Stomach smooth muscle (tissue), 2 donors: Measurements from ENCODE around the gene ARHGEF28.

Experiments used
- H3K27ac ChIP-seq: one replicate; pipeline ENCODE4 v1.7.0; 2013; ENCODE audit warnings: mild to moderate bottlenecking, low read length, inconsistent platforms
- H3K27me3 ChIP-seq, 2 donors: one replicate each; pipeline ENCODE4 v1.7.0; 2013; ENCODE audit warnings: low read length in 2 of 2; ENCODE audit not compliant: insufficient read depth in 2 of 2, control insufficient read depth in 1 of 2
- H3K36me3 ChIP-seq, 2 donors: one replicate each; pipeline ENCODE4 v1.7.0; 2013; ENCODE audit warnings: low read length in 2 of 2; ENCODE audit not compliant: control insufficient read depth in 2 of 2, insufficient read depth in 2 of 2
- H3K4me1 ChIP-seq: one replicate; pipeline ENCODE4 v1.7.0; 2013; ENCODE audit warnings: low read length; ENCODE audit not compliant: control insufficient read depth, insufficient read depth
- H3K4me3 ChIP-seq, 2 donors: one replicate each; pipeline ENCODE4 v1.7.0; 2013; ENCODE audit warnings: low read length in 2 of 2
- H3K9ac ChIP-seq, 2 donors: one replicate each; pipeline ENCODE4 v1.7.0; 2013; ENCODE audit warnings: low read length in 2 of 2, mild to moderate bottlenecking in 1 of 2
- H3K9me3 ChIP-seq, 2 donors: one replicate each; pipeline ENCODE4 v1.7.0; 2013; ENCODE audit warnings: low read length in 2 of 2; ENCODE audit not compliant: control insufficient read depth in 2 of 2
- donor health status: healthy.
- donor health status: Pancreatic carcinoma.

Gene ARHGEF28

GRCh38 chr5:73948720-73949119 is 322.7 kb downstream of the ARHGEF28 start:
- Histone ChIP-seq H3K9me3 (peaks cover 0 to 8% of the 10 kb centered on the region in 2 donors), H3K4me1 (peaks cover 3% of the 10 kb centered on the region), H3K27ac (no peak overlapping the region), H3K27me3 (no peaks in the 10 kb centered on the region), H3K9ac (no peak overlapping the region), H3K36me3 (no peaks in the 10 kb centered on the region), H3K4me3 (no peak overlapping the region)

GRCh38 chr5:73950441-73950873 is 324.5 kb downstream of the ARHGEF28 start:
- H3K27me3 ChIP-seq = no peaks in the 10 kb centered on the region
- H3K36me3 ChIP-seq = no peaks in the 10 kb centered on the region
- H3K27ac ChIP-seq = no peak overlapping the region
- peaks cover 3% of the 10 kb centered on the region for H3K4me1 ChIP-seq
- no peak overlapping the region for H3K9ac ChIP-seq
- H3K9me3 ChIP-seq = no peaks in the 10 kb centered on the region
- H3K4me3 ChIP-seq = no peak overlapping the region

GRCh38 chr5:73950912-73951430 is 325.0 kb downstream of the ARHGEF28 start:
- no peaks in the 10 kb centered on the region for H3K9me3 ChIP-seq
- no peak overlapping the region for H3K4me3 ChIP-seq
- no peak overlapping the region for H3K27ac ChIP-seq
- peaks cover 3% of the 10 kb centered on the region for H3K4me1 ChIP-seq
- H3K36me3 ChIP-seq = no peaks in the 10 kb centered on the region
- no peaks in the 10 kb centered on the region for H3K27me3 ChIP-seq
- no peak overlapping the region for H3K9ac ChIP-seq

GRCh38 chr5:73952872-73953271 is 326.9 kb downstream of the ARHGEF28 start:
- Histone ChIP-seq H3K4me1 (peaks cover 3% of the 10 kb centered on the region), H3K36me3 (no peaks in the 10 kb centered on the region), H3K4me3 (no peak overlapping the region), H3K27ac (no peak overlapping the region), H3K9me3 (peaks cover 0 to 3% of the 10 kb centered on the region in 2 donors), H3K9ac (no peak overlapping the region), H3K27me3 (no peaks in the 10 kb centered on the region)

GRCh38 chr5:73954381-73954780 is 328.4 kb downstream of the ARHGEF28 start:
- H3K4me1 ChIP-seq = no peaks in the 10 kb centered on the region
- H3K27ac ChIP-seq = no peak overlapping the region
- no peak overlapping the region for H3K9ac ChIP-seq
- no peaks in the 10 kb centered on the region for H3K36me3 ChIP-seq
- H3K27me3 ChIP-seq = no peaks in the 10 kb centered on the region
- H3K4me3 ChIP-seq = no peak overlapping the region
- peaks cover 0 to 3% of the 10 kb centered on the region in 2 donors for H3K9me3 ChIP-seq

GRCh38 chr5:73955271-73955846 is 329.4 kb downstream of the ARHGEF28 start:
- H3K27me3 ChIP-seq = no peaks in the 10 kb centered on the region
- peaks cover 0 to 3% of the 10 kb centered on the region in 2 donors for H3K9me3 ChIP-seq
- H3K9ac ChIP-seq = no peak overlapping the region
- no peak overlapping the region for H3K27ac ChIP-seq
- no peak overlapping the region for H3K4me3 ChIP-seq
- no peaks in the 10 kb centered on the region for H3K36me3 ChIP-seq
- no peaks in the 10 kb centered on the region for H3K4me1 ChIP-seq

- Histone ChIP-seq H3K9ac (no peak overlapping the region), H3K4me3 (no peak overlapping the region), H3K4me1 (no peaks in the 10 kb centered on the region), H3K36me3 (no peaks in the 10 kb centered on the region), H3K27me3 (no peaks in the 10 kb centered on the region), H3K27ac (no peak overlapping the region), H3K9me3 (peaks cover 0 to 3% of the 10 kb centered on the region in 2 donors)
Measured at GRCh38 chr5:73957397-73958001, 331.5 kb downstream of the ARHGEF28 start.

GRCh38 chr5:73958037-73958436 is 332.0 kb downstream of the ARHGEF28 start:
- Histone ChIP-seq H3K27me3 (no peaks in the 10 kb centered on the region), H3K9ac (no peak overlapping the region), H3K4me1 (no peaks in the 10 kb centered on the region), H3K4me3 (no peak overlapping the region), H3K9me3 (peaks cover 0 to 3% of the 10 kb centered on the region in 2 donors), H3K27ac (no peak overlapping the region), H3K36me3 (no peaks in the 10 kb centered on the region)

- H3K9me3 ChIP-seq = peaks cover 0 to 3% of the 10 kb centered on the region in 2 donors
- H3K9ac ChIP-seq = no peak overlapping the region
- H3K4me3 ChIP-seq = no peak overlapping the region
- no peak overlapping the region for H3K27ac ChIP-seq
- H3K4me1 ChIP-seq = no peaks in the 10 kb centered on the region
- no peaks in the 10 kb centered on the region for H3K36me3 ChIP-seq
- H3K27me3 ChIP-seq = no peaks in the 10 kb centered on the region
Measured at GRCh38 chr5:73960023-73960422, 334.0 kb downstream of the ARHGEF28 start.

- no peak overlapping the region for H3K4me3 ChIP-seq
- no peak overlapping the region for H3K9ac ChIP-seq
- H3K36me3 ChIP-seq = no peaks in the 10 kb centered on the region
- no peaks in the 10 kb centered on the region for H3K27me3 ChIP-seq
- no peak overlapping the region for H3K27ac ChIP-seq
- peaks cover 0 to 3% of the 10 kb centered on the region in 2 donors for H3K9me3 ChIP-seq
- H3K4me1 ChIP-seq = no peaks in the 10 kb centered on the region
Measured at GRCh38 chr5:73960426-73960825, 334.4 kb downstream of the ARHGEF28 start.

- no peaks in the 10 kb centered on the region for H3K4me1 ChIP-seq
- H3K9ac ChIP-seq = no peak overlapping the region
- H3K27ac ChIP-seq = no peak overlapping the region
- H3K27me3 ChIP-seq = no peaks in the 10 kb centered on the region
- H3K4me3 ChIP-seq = no peak overlapping the region
- no peaks in the 10 kb centered on the region for H3K36me3 ChIP-seq
- no peaks in the 10 kb centered on the region for H3K9me3 ChIP-seq
Measured at GRCh38 chr5:73962801-73963425, 336.9 kb downstream of the ARHGEF28 start.
